Astrocyte of the hippocampus (primary cell): ENCODE measurements around the gene UPF2.
"Not testable (repeated sequence)": the region's sequence is repeated elsewhere in the genome, so short reads cannot be mapped to it uniquely, and the experiment has no call there.

Experiments used
- DNase-seq: peaks from one replicate; pipeline ENCODE4 v3.0.0; 2011; ENCODE audit warnings: low read depth, low spot score

The UPF2 gene

GRCh38 chr10:11907914-11908313 lies 134.7 kb downstream of the UPF2 start:
- DNase-seq = no peak

DNA sequence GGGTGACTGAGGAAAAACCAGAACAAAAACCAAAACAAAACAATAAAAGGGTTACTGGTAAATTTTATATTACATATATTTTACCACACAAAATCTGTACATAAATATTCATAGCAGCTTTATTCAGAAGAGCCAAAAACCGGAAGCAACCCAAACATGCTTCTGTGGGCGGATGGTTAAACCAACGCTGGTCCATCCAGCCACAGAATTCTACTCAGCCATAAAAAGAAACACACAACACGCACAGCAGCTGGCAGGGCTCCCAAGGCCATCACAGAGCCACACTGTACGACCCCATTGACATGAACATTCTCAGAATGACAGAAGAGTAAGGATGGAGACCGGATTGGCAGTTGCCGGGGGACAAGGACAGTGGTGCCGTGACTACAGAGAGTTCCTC lies 135.9 kb downstream of the UPF2 start:
- DNase-seq = no peak

- no peak for DNase-seq
These were observed 140.0 kb downstream of the UPF2 start for GRCh38 chr10:11902646-11903045.

GRCh38 chr10:11901833-11902475 lies 140.7 kb downstream of the UPF2 start:
- DNase-seq = no peak

DNA sequence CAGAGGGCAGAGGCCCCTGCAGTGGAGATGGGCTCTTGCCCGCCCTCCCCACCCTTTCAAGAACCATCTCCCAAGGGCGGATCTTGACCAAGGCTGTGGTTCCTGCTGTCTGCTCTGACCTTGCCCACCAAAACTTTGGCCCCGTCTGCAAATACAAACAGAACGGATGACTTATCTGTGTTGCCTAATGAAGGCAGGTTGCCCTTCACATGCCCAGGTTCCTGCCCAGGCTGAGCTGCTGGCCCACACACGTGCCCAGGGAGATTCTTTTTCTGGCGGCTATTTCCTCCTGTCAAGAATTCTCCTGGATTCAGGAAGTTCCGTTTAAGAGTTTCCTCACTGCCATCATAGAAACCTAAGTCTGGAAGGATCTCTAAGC lies 141.2 kb downstream of the UPF2 start:
- DNase-seq = no peak

GRCh38 chr10:11901036-11901301 lies 141.6 kb downstream of the UPF2 start:
- DNase-seq = no peak

DNA sequence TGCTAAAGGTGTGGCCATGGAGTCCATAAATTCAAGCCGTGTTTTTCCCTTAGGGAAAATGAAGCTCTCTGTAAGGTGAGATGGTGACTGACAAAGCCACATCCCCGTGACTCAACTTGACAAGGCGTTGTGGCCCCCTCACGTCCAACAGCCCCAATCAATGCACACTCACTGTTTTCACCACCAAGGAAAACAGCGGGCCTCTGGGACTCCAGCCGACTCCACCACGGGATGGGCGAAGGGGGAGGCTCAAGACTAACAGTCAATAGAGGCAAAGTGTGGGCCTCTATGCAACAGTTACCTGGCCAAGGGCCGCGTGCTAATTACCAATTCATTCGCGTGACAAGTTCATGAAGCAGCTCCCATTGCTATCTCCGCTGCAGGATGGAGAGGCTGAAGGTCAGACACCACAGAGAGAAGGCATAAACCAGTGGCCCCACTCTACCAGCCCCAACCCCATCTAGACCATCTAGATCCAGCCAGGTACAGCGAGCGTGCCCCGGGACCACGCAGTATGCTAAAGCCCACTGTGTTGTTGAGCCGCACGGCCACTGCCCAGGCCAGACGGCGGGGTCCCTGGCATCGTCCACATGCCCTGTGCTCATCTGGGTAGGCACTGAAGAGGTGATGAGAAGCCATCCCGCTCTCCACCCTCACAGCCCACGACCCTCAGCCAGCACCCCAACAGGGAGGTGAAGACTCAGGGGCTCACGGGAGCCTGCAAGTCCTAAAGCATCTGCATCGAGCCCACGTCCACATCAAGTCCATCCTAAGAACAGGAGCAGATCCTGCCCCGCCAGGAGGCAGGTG lies 143.3 kb downstream of the UPF2 start:
- DNase-seq = no peak

DNA sequence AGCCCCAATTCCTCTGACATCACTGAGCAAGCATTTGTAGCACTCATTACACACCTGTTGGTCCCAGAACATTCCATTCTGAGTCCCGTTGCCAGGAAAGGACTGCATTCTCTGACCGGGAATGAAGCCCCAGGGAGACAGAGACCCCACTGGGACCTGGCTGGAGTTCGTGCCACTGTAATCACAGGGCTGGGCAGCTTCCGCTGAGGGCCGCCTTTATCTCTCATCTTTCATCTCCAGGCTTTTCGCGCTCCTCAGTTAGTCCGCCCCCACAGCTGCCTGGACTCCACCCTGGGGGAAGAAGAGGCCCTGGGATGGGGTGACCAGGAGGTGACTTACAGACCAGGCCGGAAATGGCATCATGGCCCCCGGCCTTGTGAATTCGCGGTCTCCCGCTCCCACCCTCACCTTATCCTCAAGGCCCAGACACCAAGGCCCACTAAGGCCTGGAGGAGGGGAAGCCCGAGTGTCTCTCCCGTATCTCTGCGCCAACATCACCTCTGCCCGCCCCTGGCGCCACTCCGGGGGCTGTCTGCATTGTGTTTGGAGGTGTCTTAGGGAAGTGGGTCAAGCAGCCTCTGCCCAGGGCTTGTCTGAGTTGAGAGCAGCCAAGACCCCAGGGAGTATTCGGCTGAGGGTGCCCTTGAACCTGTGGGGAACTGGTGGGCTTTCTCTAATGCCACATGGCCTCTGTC lies 144.1 kb downstream of the UPF2 start:
- peak; percentile 69 for DNase-seq

DNA sequence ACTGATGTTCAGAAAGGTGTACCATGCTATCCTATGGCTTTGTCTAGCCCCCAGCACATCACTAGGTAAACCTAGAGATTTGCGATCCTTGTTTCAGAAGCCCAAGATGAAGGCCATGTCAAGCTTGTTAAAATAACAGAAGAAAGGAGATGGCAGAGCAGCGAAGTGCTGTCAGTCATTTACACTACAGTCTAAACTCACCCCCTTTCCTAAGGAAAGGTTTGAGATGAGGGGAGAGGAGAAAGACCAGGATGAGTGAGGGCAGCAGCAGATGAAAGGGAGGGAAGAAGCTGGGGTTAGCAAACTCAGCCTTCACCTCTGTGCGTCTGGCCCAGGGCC lies 144.6 kb downstream of the UPF2 start:
- DNase-seq = no peak

DNA sequence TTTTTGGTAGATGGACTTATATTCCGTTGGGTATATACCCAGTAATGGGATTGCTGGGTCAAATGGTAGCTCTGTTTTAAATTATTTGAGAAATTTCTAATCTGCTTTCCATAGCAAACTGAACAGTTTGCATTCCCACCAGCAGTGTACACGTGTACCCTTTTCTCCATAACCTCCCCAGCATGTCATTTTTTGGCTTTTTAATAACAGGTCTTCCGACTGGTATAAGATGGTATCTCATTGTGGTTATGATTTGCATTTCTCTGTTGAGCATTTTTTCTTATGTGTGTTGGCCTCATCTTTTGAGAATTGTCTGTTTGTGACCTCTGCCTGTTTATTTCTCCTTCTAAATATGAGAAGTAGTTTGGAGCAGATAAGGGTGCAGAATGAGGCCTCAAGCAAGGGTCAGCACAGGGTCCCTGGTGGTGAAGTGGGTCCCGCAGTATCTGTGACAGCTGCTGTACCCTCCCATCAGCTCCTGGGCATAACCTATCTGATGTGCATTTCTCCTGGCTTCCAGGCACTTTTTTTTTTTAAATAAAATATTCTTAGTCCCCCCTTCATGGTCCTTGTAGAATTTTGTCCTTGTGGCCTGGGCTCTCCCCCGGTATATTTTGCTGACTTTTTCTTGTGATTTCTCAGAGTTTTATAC lies 145.9 kb downstream of the UPF2 start:
- DNase-seq = no peak

GRCh38 chr10:11895598-11895997 lies 147.0 kb downstream of the UPF2 start:
- no peak for DNase-seq

DNA sequence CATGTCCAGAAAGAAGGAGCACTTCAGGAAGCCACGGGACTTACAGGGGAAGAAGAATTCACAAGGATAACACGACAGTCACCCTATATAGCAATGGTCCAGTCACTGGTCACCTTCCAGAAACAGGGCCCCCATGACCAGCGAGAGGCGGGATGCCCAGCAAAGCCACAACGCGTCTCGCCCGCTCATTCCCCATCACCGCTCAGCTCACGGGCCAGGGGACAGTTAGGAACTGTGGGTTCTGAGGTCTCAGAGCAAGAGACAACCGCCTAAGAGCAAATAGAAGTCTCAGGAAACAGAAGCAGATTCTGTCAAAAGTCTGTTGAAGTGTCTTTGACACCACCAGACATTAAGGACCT lies 147.5 kb downstream of the UPF2 start:
- no peak for DNase-seq

DNA sequence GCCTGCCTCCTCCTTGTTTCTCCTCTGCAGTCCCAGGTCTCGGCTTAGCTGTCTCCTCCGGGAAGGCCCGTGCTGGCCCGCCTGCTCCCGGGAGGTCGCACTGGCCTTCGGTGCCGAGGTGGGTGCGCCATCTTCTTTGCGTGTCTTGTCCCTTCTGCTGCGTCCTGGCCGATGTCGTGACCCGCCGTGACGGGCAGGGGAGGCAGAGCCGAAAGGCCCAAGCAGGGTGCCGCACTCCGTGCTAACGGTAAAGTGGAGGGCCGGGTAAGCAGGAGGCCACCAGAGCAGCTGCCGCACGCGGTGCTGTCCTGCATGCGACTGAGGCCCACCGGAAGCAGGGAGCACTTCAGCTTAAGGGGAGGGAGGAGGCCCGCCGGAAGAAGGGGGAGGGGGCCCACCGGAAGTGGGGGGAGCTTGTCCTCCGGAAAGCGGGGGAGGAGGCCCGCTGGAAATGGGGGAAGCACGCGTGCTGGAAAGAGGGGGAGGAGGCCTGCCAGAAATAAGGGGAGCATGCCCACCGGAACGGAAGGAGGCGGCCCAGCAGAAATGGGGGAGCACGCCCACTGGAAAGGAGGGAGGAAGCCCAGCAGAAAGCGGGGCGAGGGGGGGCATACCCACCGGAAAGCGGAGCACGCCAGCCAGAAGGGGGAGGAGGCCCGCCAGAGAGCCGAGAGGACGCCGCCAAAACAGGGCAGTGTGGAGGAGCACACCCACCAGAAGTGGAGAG lies 148.1 kb downstream of the UPF2 start:
- no peak for DNase-seq

- no peak for DNase-seq
These were observed 148.8 kb downstream of the UPF2 start for GRCh38 chr10:11893749-11894278.

GRCh38 chr10:11891776-11892486 lies 150.7 kb downstream of the UPF2 start:
- DNase-seq = no peak

DNA sequence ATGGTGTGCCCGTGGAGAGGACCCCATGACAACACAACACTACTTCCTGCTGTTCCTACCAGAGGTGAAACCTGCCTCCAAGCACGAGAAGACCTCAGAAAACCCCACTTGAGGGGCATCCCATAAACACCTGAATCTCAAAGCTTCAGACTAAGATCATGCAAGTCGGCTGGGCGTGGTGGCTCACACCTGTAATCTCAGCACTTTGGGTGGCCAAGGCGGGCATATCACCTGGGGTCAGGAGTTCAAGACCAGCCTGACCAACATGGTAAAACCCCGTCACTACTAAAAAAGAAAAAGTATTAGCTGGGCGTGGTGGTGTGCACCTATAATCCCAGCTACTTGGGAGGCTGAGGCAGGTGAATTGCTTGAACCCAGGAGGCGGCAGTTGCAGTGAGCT lies 153.3 kb downstream of the UPF2 start:
- not testable (repeated sequence) for DNase-seq

DNA sequence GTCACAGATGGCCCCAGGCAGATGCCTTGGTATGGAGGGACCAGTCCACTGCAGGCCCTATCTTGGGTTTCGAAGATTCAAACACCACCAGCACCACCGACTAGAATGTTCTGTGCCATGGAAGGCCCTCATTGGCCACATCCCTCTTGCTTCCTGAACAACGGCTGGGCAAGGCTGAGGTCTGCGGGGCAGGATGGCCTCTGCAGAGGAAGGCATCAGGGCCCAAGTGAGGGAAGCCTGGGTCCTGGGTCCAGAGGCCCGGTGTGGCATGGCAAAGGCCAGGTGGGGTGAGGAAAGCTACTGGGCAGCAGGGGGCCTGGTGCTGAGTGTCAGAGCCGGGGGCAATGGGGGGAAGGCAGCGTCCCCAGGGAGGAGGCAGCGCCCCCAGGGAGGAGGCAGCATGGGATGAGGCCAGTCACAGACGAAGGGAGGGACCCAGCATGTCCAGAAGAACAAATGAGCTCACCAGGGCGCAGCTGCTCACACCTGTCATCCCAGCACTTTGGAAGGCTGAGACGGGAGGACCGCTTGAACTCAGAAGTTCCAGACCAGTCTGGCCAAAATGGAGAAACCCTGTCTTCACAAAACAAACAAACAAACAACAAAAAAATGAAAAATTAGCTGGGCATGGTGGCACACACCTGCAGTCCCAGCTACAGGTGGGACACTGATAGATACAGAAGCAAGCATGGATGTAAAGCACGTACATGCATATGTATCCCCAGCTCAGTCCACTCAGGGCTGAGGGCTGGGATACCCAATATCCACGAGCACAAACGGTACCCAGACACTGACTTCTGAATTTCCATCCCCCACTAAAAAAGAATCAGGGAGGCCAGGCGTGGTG lies 155.0 kb downstream of the UPF2 start:
- no peak for DNase-seq

DNA sequence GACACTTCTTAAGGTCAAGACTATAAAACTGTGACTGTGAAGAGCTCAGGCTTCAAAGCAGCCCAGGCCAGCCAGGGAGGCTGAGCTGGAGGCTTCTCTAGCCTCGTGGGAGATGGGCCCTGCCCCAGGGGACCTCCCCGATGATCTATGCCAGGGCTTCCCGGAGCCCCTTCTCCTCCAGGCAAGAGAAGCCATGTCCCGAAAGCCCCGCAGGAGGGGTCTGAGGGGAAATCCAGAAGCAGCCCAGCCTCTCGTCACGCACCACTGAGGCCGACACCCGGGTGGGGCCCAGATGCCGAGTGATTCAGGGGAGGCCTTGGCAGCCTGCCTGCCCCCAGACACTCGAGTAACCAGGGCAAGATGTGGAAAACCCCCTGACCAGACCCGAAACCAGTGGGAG lies 155.8 kb downstream of the UPF2 start:
- DNase-seq = no peak

GRCh38 chr10:11886138-11886474 lies 156.5 kb downstream of the UPF2 start:
- no peak for DNase-seq

DNA sequence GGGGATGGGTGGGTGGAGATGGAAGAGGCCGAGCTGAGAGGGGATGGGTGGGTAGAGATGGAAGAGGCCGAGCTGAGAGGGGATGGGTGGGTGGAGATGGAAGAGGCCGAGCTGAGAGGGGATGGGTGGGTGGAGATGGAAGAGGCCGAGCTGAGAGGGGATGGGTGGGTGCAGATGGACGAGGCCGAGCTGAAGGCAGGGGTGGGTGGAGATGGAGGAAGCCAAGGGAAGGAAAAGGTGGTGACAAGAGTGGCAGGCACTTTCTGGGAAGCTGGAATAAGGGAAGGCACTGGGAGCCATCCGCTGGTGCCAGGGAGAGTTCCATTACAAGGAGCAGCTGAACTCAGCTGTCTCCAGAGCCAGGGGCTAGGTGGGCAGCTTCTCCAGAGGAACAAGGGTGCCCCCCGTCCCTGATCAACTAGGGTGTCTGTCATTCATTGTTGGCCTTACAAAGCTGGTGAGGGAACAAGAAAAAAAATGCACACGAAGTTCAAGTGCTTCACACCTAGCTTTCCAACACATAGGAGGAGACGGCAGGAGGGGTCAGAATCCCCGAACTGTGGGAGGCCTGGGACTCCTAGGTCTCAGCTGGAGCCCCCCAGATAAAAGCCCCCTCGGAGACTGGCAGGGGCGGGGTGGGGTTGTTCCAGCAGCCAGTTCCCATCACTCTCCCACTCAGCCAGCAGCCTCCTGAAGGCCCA lies 157.0 kb downstream of the UPF2 start:
- DNase-seq = no peak
